GM12801 (cell line): ENCODE results near the gene KDM4C.

Experiments used
- TF ChIP-seq, protein P1 (sequence below): IDR thresholded peaks from one replicate; pipeline ENCODE4 v1.5.1; 2011; ENCODE audit warnings: control low read depth; ENCODE audit not compliant: insufficient read length; ENCODE audit errors: extremely low read depth

Gene KDM4C

DNA sequence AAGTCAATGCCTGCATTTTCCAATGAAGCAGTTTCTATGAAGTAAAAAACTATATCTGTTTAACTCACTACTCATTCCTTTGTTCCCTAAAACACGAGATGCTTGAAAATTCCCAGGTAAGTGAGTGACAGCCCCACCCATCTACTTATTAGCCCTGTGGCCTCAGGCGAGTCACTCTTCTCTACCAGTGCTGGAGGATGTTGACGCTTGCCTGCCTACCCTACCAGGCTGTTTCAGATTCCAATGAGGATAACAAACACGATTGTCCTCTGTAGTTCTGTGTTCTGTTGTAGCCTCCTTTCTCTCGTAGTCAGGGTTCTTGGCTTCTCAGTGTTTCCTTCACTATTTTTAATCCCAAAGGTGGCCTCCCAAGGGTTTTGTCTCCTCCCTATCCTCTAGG, 388.8 kb downstream of the KDM4C start:
- TF ChIP-seq, protein P1, sequence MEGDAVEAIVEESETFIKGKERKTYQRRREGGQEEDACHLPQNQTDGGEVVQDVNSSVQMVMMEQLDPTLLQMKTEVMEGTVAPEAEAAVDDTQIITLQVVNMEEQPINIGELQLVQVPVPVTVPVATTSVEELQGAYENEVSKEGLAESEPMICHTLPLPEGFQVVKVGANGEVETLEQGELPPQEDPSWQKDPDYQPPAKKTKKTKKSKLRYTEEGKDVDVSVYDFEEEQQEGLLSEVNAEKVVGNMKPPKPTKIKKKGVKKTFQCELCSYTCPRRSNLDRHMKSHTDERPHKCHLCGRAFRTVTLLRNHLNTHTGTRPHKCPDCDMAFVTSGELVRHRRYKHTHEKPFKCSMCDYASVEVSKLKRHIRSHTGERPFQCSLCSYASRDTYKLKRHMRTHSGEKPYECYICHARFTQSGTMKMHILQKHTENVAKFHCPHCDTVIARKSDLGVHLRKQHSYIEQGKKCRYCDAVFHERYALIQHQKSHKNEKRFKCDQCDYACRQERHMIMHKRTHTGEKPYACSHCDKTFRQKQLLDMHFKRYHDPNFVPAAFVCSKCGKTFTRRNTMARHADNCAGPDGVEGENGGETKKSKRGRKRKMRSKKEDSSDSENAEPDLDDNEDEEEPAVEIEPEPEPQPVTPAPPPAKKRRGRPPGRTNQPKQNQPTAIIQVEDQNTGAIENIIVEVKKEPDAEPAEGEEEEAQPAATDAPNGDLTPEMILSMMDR: no peak

DNA sequence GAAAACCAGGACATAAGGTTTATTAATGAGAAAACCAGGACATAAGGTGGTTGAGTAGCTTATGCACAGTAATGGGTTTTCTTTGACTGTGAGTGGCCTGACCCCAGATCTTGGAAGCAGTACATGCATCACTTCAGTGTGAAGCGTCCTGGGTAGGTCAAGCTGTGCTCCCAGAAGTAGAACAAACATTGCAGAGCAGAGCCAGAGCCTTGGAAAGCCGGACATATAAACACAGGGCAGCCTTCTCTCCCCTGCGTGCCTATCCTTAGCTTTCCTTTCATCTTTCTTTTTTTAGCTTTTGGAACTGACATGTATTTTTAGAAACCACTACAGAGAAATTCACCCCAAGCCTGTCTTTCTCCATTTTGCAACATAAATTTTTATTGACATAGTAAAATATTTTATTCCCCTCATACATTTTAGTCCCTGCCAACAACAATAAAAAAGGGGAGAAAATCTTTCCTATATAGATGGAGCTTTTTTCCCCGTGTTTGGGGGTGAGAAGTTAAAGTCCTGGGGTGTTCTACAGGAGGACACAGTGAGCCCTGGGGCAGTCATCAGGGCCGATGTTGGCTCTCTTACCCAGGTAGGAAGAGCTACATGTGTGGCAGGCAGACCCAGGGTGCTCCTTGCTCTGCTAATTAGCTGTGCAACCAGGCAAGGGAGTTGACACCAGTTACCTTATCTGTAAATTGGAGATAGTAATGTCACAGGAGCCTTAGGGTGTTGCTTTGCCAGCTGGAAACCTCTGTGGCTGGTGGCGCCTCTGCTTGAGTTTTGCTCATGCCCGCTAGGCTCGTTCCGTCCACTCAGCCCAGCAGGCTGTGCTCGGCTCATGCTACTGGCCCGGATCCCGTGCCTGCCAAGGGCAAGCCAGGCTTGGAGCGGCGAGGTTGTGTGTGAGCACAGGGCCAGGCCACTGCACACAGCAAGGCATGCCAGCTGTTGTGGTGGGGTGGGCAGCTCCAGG, 389.6 kb downstream of the KDM4C start:
- TF ChIP-seq, protein P1: no peak

DNA sequence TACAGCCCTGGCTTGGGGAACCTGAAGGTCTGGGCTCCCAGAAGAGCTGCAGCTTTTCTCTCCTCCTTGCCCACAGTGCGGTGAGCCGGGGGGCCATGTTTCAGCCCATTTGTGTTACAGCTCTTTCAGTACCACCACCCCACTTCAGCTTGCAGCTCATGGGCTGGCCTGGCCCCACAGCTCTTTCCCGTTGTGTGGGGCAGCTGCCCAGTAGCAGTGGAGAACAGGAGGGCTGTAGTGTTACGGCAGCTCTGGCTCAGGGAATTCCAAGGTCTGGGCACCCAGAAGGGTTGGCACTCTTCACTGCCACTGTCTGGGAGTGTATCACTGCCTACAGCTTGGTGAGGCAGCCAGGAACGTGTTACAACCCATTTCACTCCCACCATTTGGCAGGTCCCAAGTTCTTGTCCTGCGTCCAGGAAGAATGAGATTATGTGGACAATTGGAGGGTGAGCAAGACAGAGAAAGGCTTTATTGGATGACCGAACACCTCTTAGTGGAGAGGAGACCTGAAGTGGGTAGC, 390.5 kb downstream of the KDM4C start:
- TF ChIP-seq, protein P1: no peak

DNA sequence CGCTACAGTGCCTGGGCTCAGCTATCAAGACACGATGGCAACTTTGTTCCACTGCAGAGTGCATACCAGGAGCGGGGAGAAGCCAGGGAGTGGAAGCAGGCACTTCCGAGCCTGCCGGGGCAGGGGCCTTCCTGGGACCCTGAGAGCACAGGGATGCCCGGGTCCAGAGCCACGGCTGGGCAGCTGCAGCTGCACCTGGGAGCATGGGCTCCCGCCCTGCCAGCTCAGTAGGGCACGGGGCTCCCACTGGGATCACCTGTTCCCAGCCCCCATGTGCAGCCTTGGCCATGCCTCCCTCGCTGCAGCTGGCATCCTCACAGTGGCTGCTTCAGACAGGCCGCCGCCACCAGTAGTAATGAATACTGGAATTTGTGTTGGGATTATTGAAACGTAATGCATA, 391.5 kb downstream of the KDM4C start:
- TF ChIP-seq, protein P1: no peak

DNA sequence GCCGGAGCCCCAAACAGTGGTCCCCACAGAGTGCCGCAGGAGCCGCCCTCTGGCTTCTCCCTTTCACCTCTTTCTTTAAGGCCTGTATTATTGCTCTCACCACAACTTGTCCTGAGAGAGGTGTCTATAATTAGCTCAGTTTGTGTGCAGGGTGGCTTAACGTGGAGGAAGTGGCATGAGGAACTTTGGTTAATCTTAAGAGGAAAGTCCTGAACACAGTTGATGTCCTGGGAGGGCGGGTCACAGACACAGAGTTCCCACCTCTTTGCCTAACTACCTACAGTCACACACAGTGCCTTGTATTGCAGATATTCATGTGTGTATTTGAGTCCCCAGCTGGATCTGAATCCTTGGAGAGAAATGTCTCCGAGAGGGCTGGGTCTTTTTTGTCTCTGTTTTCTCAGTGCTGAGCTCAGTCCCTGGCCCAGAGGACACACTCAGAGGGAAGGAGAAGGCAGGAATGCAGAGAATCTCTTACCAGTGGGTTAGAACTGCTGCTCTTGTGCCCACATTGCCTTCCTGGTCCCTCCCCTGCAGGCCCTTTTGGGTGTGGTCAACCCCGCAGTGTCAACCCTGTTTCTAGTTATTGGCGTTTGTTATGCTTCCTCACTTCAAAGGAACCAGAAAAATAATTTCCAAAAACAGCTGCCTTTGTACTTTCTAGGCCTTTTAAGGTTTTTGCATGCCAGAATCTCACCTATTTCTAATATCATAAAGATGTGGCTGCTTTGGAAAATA, 392.5 kb downstream of the KDM4C start:
- TF ChIP-seq, protein P1: no peak

DNA sequence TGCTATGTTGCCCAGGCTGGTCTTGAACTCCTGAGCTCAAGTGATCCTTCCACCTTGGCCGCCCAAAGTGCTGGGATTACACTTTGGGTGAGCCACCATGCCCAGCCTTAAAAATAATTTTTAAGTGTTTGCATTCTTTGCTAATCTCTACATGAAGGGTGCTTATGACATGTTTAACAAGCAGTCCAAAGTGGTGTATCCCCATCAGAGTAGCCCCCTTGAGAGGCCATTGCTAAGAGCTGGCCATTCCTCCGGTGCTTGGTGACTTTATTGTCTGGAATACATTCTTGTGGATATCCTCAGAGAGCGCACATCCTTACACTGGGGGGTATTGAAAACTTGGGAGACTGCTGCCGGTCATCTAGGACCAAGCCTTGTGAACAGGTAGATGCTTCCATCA, 395.4 kb downstream of the KDM4C start:
- TF ChIP-seq, protein P1: no peak

DNA sequence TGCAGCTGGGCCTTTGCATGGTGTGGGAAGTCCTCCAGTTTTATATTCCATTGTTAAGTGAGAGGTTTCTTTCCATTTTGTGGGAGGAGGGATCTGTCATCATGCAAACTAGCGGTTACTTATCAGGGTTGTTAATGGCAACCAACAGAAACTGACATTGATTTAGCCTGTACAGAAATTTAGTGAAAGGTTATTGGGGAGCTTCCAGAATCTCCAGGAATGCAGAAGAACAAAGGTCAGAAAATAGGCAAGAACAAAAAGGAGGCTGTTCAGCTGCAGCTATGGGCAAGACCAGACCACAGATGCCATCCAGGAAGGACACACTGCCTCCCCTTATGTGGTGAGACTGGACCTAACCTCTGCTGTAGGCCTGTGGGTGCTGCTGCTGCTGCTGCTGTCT, 395.8 kb downstream of the KDM4C start:
- TF ChIP-seq, protein P1: no peak
